Limb (tissue), 2 donors: ENCODE results near the gene PLPP7.

Source experiments
- DNase-seq, 2 donors: peaks; one replicate each; pipeline ENCODE4 v3.0.0-alpha.2; 2016; ENCODE audit errors: extremely low spot score in 2 of 2

Gene PLPP7

GRCh38 chr9:131280660-131281059 is 8.9 kb upstream of the PLPP7 start:
- DNase-seq, result no peak

- no peak for DNase-seq
These were observed 8.2 kb upstream of the PLPP7 start for GRCh38 chr9:131281119-131281965.

GRCh38 chr9:131282175-131282574 is 7.3 kb upstream of the PLPP7 start:
- DNase-seq, result no peak

- peak; percentile 39 to 76 for DNase-seq
These were observed 6.7 kb upstream of the PLPP7 start for GRCh38 chr9:131282688-131283422.

- no peak for DNase-seq
These were observed 4.7 kb upstream of the PLPP7 start for GRCh38 chr9:131284856-131285255.

GRCh38 chr9:131287359-131287758 is 2.2 kb upstream of the PLPP7 start:
- DNase-seq, result peak in 1 of 2 donors; percentile 23

- peak in 1 of 2 donors; percentile 24 for DNase-seq
These were observed 1.3 kb upstream of the PLPP7 start for GRCh38 chr9:131288217-131288616.

- DNase-seq, result no peak
These were observed 678 bp downstream of the PLPP7 start for GRCh38 chr9:131290036-131290766.

GRCh38 chr9:131290767-131291370 is 1.3 kb downstream of the PLPP7 start:
- no peak for DNase-seq

- DNase-seq, result no peak
These were observed 2.3 kb downstream of the PLPP7 start for GRCh38 chr9:131291795-131292315.

GRCh38 chr9:131292937-131293336 is 3.4 kb downstream of the PLPP7 start:
- DNase-seq, result no peak

GRCh38 chr9:131296460-131296859 is 6.9 kb downstream of the PLPP7 start:
- no peak for DNase-seq

GRCh38 chr9:131296906-131297500 is 7.5 kb downstream of the PLPP7 start:
- no peak for DNase-seq

- DNase-seq, result no peak
These were observed 8.4 kb downstream of the PLPP7 start for GRCh38 chr9:131297903-131298302.

GRCh38 chr9:131298341-131298740 is 8.8 kb downstream of the PLPP7 start:
- peak in 1 of 2 donors; percentile 27 for DNase-seq

GRCh38 chr9:131298816-131299215 is 9.3 kb downstream of the PLPP7 start:
- DNase-seq, result no peak

- DNase-seq, result peak in 1 of 2 donors; percentile 22
These were observed 9.9 kb downstream of the PLPP7 start for GRCh38 chr9:131299346-131299960.

GRCh38 chr9:131299961-131300347 is 10.4 kb downstream of the PLPP7 start:
- DNase-seq, result no peak

- DNase-seq, result no peak
These were observed 10.9 kb downstream of the PLPP7 start for GRCh38 chr9:131300444-131300843.
